NOMO-1 (cell line): ENCODE results near the gene CKB.

Experiments used
- DNase-seq, 2 experiments: peaks; one replicate each; lab custom pipeline; 2025; ENCODE audit not compliant: unreplicated experiment in 2 of 2; lab: John Stamatoyannopoulos, UW

The CKB gene

DNA sequence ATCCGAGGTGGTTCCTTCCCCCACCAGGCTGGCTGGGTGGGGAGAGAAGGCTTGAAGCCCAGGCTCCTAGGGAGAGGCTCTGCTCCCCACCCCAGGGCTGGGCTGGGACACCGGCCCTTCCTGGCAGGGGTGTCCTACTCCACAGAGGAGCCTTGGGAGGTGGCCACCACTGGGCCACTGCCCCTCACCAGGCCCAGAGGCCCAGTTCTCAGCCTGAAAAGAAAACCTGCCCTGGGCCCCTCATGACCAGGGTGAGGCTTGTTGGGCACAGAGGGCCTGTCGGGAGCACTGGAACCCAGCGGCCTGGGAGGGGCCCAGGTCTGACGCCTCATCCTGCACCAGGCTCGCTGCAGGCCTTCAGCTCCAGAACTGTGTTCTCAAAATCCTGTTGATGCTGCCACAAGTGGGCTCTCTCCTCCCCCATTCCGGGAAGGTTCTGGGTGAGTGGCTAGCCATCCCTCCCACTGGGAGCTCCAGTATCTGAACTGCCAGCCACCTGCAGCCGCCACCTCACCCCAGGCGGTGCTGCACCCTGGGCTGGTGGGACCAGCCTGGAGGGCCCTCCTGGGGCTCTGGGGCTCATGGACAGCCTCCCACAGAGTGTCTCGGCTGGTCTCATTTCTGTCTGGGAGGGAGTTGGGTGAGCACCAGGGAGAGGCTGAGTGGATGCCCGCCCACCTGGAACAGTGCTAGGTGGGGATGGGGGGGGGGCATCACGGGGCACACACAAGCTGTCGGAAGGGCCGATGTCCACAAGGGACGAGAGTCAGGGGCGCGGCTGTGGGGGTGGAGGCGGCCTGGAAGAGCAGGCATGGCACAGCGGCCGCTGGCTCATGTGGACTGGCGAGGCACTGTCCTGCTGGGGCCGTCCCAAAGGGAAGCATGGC lies 28.1 kb upstream of the CKB start:
- no peak for DNase-seq

DNA sequence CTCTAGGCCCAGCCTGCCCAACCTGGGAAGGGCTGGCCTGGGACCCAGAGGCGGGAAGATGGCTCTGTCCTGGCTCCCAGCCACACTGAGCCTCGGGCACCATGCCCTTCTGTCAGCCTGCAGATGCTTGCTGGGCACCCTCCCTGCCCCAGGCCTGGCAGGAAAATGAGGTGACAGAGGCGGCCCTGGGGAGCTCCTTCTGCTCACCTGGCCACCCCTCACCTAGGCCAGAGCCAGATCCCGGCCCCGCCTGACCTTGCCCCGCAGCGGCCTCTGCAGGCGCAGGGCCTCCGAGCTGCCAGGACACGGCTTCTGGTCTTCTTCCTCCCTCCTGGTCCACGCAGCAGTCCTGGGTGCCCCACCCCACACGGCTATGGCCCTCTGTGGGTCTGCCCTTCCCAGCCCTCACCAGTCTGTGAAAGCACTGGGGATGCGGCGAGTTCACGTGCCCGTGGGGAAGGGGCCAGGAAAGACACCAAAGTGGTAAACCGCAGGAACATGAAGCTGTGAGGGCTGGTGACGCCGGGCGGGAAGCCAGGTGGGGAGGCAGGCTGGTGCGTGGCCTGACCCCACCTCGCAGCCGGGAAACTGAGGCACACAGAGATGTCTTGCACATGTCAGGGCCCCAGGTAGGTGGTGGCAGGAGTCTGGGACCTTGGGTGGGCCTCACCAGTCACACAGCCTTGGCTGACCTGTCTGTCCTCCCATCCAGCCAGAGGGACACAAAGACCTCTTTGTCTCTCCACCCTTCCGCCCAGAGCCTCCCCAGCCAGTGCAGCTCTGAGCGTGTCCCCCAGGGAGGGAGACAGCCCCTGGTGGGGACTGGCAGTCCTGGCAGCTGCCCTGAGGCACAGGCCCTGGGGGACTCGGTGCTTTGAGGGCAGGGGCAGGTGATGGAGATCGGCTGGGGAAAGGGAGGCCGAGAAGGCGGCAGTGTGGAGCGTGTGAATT lies 27.0 kb upstream of the CKB start:
- DNase-seq, result no peak

DNA sequence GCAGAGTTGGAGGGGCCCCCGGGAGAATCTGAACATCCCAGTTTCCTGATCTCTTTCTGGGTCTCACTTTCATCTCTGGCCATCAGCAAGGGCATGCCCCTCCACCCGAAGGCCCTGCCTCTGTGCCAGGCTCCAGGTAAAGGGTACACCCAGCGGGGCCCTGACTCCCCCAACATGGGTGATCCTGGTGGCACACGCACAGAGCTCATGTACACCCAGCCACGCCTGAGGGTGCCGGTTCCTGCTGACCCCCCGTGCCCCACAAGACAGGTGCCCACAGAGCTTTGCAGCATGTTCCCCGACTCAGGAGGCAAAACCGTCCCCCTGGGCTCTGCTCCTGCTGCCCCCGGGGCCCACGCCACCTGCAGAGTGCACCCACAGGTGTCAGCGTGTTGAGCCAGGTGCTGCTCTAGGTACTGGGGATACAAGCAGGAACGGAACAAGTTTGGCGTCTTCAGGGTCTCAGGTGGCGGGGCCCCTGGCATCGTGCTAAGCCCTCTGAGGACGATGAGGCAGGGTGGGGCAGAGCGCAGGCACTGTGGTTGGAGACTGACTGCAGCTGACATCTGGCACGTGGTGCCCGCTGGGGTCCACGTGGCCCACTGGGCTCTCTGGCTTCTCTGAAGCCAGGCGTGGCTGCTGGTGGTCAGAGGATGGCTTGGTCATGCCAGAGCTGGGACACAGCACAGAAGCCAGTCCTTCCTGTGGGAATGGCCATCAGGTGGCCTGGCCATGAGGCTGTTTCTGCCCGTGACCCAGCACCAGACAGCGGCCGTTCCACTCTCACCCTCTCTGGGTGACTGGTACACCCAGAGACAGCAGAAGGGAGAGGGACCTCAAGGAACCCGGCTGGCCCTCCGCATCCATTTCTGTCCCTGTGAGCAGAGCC lies 26.1 kb upstream of the CKB start:
- DNase-seq, result no peak

DNA sequence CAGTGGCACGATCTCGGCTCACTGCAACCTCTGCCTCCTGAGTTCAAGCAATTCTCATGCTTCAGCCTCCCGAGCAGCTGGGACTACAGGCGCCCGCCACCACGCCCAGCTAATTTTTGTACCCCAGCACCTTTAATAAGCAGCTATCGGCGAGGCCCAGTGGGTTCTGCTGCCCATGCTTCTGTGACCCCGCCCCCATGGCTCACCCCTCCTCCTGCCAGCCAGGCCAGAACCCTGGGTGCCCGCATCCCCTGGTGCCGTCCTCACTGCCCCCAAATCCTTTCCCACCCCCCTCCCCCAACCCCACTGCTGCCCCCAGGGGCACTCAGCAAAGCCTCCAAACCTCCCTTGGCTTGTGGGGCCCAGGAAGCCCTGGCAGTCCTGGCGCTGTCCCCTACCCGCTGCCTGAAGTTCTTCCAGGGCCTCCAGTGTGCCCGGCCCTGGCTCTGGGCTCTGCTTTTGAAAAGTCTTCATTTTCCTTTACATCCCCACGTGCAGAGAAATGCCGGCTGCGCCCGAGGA lies 25.4 kb upstream of the CKB start:
- no peak for DNase-seq

DNA sequence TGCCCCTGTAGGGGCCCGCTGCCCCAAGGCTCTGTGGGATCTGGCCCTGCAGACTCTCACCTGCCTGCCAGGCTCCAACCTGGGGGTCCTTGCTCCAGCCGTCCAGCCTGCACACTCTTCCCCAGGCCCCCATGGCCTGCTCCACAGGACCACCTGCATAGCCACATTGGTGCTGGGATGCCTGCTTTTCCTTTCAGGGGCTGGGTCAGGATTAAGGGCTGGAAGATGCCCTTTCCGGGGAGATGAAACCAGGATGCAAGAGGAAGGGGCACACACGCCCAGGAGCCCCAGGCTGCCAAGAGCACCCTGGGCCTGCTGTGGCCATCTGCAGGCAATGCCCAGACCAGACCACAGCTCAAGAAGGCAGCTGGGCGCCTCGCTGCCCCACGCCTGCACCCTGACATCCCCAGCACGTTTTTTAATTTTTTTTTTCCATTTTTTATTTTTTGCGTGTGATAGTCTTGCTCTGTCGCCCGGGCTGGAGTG lies 24.9 kb upstream of the CKB start:
- DNase-seq, result no peak

DNA sequence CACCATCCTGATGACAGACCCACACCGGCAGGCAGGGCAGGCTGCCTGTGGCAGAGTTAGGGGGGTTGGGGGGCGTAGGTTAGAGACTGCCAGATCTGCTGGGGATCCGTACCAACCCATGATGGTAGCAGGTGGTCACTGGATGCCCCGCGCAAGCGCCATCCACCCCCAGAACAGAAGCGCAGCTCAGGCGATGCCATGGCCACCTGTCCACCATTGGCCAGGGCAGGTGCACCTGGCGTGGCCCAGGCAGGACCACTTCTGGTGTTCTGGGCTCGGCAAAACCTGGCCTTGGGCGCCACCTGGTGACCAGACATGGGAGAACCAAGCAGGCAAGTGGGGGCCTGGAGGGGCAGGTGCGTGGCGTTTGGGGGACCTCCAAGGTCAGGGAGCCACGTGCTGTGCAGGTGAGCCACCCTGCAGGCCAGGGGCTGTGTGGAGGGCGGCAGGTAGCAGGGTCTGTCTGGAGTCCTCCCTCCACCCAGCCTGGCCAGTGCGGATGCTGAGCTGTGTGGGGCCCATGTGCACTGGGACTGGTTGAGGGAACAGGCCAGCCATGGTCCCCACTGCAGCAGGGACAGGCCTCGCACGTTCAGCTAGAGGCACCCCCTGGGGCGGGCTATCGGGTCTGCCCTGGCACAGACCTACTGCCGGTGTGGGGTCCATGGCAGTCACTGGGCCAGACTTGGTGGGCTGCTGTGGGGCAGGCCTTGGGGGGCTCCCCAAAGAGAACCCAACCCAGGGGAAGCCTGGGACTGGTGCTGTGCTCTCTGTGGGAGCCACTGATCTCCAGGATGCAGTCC lies 24.2 kb upstream of the CKB start:
- peak; percentile 31 to 43 for DNase-seq

DNA sequence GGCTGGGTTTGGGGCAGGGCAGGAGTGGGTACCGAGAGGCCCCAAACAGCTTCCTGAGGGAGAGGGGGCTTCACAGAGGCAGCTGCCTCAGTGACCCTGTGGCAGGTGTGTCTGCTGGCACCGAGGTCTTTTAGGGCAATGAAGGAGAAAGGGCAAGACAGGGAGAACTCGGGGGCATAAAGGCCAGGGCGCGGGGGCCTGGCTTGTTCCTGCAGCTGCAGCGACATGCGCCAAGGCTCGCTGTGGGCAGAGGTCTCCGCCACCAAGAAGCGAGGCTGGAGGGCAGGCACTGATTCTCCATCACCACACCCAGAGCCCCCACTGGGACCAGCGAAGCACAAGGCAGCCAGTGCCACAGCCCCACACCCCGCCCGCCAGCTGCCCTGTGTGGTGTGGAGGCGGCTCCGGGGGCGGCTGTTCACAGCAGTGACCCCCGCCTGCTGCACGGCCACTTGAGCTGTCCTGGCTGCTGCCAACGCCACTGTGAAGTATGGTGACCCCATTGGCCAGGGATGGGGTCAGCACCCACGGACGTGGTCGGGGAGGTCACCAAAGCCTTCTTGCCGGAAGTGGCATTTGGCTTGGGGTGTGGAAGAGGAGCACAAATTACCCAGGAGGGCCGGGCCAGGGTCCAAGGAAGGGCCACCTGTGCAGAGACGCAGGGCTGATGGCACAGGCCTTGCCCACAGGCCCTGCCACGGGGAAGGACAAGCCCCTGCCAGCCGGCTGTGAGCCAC lies 23.5 kb upstream of the CKB start:
- no peak for DNase-seq

DNA sequence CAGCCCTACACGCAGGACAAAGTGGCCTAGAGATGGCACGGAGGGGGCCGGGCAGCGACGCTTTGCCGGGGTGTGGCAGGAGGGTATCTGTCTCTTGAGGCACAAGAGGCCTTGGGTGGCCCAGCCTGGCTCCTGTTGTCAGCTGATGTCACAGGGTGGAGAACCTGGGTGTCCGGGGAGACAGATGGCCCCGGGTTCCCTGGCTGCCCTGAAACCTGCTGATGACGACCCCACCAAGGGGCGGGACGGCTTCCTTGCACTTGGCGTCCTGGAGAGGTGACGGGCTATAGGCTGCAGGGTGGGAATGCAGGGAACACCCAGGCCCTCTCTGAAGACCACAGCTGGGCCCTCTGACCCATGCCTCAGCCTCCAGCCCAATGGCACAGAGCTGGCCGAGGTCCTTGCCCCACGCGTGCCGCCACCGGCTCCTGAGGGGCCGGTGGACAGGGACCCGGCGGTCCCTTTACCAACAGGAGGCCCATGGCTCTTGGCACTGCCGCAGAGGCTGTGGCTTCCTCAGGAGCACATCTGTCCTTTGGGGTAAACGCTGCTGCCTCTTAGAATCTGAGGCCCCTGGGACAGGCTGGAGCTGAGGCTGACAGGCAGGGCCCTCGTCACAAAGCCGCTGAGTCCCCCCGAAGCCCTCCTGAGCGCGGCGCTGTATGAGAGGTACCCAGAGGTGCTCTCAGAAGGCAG lies 22.7 kb upstream of the CKB start:
- no peak for DNase-seq

DNA sequence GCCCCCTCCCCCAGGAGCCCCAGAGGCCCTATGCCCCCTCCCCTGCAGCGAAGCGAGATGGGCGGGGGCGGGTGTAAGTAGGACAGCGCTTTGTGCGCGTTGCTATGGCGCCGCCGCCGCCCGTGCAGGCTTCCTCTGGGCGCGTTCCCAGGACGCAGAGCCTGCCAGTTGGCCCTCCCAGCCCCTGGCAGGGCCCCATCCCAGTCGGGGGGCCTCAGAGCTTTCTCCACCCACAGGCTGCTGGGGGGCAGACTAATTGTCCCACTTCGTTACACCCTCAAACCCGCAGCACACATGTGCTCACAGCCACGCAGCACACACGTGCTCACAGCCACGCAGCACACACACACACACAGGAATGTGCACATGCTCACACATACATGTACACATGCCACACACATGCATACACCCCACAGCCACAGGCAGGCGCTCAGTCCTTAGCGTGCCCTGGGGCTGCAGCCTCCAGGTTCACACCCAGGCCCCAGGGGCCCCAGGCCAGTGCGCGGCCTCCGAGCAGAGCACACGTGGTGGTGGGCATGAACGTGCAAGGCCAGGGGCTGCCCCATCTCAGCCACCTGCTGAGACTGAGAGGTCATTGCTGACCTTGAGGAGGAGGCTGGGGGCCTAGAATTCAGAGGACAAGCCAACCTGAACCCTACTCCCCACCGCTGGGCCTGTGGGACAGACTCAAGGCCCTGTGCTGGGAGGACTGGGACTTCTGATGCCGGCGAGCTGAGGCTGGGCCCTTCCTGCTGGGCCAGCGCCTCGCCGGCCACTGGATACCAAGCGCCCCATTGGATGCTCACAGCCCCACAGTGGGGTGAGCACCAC lies 22.0 kb upstream of the CKB start:
- DNase-seq, result no peak

DNA sequence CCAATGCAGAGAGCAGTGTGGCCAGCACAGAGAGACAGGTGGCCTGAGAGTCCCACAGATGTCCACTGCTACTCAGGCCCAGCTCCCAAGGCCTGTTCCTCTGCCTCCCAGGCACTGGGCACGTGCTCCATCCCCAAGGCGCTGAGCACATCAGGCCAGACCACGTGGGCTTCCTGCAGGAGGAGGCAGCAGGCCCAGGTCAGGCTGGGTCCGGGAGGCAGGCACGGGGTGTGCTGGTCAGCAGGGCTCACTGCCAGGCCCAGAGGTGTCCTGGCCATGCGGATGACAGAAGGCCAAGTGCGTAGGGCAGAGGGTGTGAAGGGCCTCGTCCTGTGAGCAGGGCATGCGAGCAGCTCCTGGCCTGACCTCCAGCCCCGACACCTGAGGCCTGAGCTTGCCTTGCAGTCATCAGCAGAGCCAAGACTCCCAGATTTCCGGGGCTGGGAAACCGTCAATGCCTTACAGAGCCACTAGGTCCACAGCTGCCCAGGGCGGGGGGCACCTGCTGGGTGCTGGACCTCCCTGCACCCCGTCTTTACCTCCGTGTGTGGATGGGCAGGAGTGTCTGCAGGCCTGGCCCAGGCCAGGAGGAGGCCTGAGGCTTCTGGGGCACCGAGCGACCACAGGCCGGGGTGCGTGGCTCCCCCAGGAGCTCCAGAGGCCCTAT lies 21.2 kb upstream of the CKB start:
- no peak for DNase-seq

DNA sequence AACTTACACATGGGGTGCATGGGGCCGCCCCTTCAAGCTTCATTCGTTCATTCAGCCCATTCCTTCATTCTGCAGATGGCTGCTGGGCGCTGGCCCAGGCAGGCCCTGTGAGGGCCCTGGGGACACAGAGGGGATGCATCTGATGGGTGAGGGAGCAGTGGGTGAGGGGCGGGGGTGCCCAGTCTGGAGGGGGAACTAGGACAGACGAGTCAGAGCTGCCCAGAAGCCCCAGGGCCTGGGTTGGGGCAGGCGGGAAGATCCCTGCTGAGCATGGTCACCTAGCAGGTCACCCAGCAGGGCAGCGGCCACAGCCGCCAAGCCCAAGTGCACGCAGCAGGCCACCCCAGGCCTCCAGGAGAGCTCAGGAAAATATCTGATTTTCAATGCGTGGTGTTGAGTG lies 20.5 kb upstream of the CKB start:
- DNase-seq, result no peak

DNA sequence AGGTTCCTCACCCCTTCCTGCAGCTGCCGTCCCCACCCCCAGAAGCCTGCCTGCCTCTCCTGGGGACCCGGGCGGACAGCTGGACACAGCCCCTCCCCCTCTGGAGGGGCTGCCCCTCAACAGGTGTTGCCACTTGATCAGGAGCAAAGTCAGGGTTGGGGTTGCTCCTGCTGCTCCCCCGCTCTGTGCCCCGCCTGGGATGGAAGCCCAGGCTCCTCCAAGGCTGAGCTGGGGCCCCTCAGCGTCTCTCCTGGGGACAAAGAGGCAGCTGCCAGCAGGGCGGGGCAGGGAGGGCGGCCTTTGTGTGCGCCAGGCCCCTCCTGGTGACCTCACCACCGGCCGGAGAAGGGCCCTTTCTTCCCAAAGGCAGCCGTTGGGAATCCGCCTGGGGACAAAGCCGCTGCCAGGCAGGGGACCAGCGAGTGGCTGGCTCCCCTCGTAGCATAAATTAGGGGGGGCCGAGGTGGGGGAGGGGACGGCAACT lies 20.0 kb upstream of the CKB start:
- DNase-seq, result no peak

DNA sequence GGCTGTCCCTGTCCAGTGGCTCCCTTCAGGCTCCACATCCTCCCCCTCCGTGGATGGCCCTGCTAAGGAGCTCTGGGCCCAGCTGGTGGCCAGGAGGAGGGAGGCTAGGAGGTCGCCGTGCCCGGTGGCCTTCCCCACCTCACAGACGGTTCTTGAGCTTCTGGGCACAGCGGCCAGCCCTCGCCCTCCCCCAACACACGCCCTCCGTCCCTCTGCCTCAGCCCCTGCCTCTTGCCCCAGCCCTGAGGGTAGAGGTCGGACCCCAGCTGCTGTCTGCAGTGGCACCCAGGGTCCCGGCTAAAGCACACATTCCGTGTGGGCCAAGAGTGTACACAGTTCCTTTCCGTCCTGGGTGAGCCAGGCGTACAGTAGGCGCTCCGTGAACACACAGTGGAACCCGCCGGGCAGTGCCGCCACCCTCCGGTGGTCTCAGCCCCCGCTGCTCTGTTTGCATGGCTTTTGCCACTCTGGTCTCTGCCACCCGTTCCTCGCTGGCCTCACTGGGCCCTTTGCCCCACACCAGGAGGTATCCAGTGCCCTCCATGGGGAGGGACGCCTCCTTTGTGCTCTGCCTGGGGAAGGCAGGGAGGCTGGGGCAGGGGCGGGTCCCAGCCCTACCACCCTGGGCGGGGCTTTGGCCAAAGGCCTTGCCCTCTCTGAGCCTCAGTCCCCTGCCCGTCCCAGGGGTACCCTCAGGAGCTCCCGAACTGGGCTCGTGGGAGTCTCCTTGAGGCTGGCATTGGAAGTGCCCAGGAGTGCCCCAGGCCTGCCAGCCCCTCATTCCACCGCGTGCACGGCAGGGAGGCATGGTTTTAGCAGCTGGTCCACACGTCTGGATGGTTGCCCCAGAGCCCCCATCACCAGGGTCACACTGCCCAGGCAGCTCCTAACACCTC lies 19.3 kb upstream of the CKB start:
- DNase-seq, result no peak

DNA sequence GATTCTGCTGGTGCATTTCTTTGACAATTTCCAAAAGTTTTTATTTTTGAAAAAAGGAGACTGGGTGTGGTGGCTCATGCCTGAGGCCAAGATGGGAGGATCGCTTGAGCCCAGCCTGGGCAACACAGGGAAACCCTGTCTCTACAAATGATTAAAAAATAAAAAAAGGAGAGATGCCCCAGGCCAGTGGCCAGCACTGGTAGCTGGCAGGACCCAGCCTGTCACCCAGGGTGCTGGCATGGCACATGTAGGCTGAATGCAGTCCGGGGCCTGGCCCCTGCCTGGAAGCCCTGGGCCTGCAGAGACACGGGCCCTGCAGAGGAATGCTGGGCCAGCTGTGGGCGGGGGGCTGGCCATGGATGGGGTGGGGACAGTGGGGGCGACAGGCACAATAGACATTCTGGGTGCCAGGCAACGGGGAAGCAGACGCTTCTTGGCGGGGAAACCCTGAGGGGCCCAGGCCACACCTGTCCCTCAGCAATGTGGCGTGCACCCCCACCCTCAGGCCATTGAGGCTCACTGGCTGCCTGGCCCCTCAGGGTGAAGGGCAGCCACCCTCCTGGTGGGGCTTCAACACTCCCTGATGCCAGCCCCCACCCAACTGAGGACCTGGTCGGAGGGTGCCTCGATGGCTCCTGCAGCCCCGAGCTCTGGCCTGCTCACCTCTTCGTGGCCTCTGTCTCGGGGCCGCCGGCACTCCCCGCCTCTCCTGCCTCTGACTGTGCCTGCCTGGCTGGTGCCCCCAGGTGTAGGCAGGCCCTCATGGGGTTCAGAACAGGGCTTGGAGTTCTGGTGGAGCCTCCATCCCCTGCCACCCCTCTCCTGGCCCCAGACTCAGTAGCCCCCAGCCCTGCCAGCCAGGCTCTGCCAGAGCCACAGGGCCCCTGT lies 18.4 kb upstream of the CKB start:
- no peak for DNase-seq
